Retinal pigment epithelial cell (primary cell): Measurements from ENCODE around the gene PEX6.

Source experiments
- DNase-seq: peaks from one replicate; pipeline ENCODE4 v3.0.0-alpha.2; 2010; ENCODE audit warnings: low read depth
- H3K4me3 ChIP-seq: 2 replicates; pipeline ENCODE4 v1.5.1; 2011; ENCODE audit warnings: mild to moderate bottlenecking, low read length, control low read depth, moderate library complexity
- CTCF ChIP-seq: conservative IDR thresholded peaks from 2 replicates; pipeline ENCODE4 v1.5.1; 2011; ENCODE audit warnings: low read depth, low read length, control low read depth, inconsistent platforms

Gene PEX6

GRCh38 chr6:42925248-42925857 lies 53.6 kb downstream of the PEX6 start:
- H3K4me3 ChIP-seq, result no peak overlapping the region
- TF ChIP-seq CTCF, result no peak
- DNase-seq, result no peak

DNA sequence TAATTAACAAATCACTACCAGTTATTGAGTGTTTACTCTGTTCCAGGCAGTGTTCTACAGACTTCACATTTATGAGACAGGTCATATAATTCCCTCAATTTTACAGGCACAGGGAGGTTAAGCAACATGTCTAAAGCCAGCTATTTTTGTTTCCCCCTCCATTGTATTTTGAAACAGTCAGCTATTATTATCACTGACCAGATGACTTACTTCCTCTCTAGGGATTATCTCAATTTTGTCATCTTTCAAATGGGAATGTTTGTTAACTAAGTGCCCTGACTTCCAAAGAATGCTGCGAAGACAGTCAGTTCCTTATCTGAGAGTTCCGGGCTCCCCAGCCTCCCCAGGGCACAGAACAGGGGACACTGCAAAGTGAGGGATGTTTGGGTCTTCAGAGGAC lies 55.3 kb downstream of the PEX6 start:
- DNase-seq, result no peak
- H3K4me3 ChIP-seq, result no peak overlapping the region
- TF ChIP-seq CTCF, result no peak

DNA sequence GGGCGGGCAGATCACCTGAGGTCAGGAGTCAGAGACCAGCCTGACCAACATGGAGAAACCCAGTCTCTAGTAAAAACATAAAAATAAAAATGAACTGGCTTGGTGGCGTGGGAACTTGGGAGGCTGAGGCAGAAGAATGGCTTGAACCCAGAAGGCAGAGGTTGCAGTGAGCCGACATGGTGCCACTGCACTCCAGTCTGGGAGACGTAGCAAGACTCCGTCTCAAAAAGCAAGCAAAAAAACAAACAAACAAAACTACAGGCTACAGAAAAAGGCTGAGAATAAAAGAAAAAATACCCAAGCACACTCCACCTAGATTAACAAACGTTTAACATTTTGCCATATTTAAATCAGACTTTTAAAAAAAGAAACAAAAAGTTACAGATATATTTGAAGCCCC lies 57.2 kb downstream of the PEX6 start:
- no peak for TF ChIP-seq CTCF
- no peak for DNase-seq
- H3K4me3 ChIP-seq, result no peak overlapping the region

- DNase-seq, result no peak
- no peak overlapping the region for H3K4me3 ChIP-seq
- TF ChIP-seq CTCF, result no peak
These were observed 62.7 kb downstream of the PEX6 start for GRCh38 chr6:42916288-42916687.

DNA sequence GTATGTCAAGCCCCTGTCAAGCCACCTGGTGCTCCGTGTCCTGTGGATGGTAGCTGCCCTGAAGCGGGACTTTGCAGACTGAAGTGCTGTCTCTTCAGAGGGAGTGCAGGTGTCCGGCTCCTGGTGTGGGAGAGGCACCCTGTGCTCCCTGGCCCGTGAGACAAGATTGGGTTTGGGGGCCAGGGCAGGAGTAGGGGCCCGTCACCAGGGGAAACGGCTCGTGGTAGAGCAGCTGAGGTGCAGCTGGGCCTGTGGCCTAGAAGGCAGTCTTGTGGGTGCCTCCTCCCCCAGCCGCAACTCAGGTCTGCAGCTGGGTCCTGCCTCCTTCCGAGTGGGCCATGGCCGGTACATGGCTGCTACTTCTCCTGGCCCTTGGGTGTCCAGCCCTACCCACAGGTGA lies 63.2 kb downstream of the PEX6 start, which contains the start of gene PTCRA:
PTCRA (plus strand) TSS at position 322 of the 400 bp plus-strand sequence; CDS start at position 339, 17 bp downstream.
- no peak for TF ChIP-seq CTCF
- H3K4me3 ChIP-seq, result no peak within 1 kb of the TSS
- DNase-seq, result no peak

GRCh38 chr6:42914546-42914945 lies 64.4 kb downstream of the PEX6 start:
- H3K4me3 ChIP-seq, result no peak overlapping the region
- TF ChIP-seq CTCF, result no peak
- no peak for DNase-seq
